ENCODE measurements around the gene LRCH3. TPM values are rescaled to one million over a fixed set of nuclear protein-coding genes. Genes with fewer than 3 reads are reported as not detected.

LRCH3 gene
- total and polyA plus RNA-seq, 2 of the 13 experiments (the other 11 are each of a cell fraction or from before 2014, with no cell fraction given) = 25.5 to 103 TPM

GRCh38 chr3:197791113-197791891, at the start of gene LRCH3 (continued):
- TF ChIP-seq ZBTB10 (CRISPR knock-in tag; IDR thresholded peaks at IDR 0.05; ENCODE audit: borderline replicate concordance) = peak; percentile 68; the same call in 1 of the 2 replicates
- no peak for TF ChIP-seq ZEB1 (IDR thresholded peaks at IDR 0.05; ENCODE audit: insufficient replicate concordance, low read depth)
- 0 out of 2 replicates have a peak, but pooled peaks have one; percentile 10 for TF ChIP-seq PBX2 (CRISPR knock-in tag; IDR thresholded peaks at IDR 0.05)
- peak; percentile 95; the same call in 1 of the 2 replicates for TF ChIP-seq MEIS1 (CRISPR knock-in tag; IDR thresholded peaks at IDR 0.05; ENCODE audit: borderline replicate concordance)
- peak; percentile 27; the same call in 1 of the 2 replicates for TF ChIP-seq TARDBP (CRISPR knock-in tag; IDR thresholded peaks at IDR 0.05)
- TF ChIP-seq PATZ1 (CRISPR knock-in tag; IDR thresholded peaks at IDR 0.05) = peak; percentile 76
- peak; percentile 76 for TF ChIP-seq ZNF274 (CRISPR knock-in tag; IDR thresholded peaks at IDR 0.05)
- TF ChIP-seq NR0B2 (CRISPR knock-in tag; IDR thresholded peaks at IDR 0.05) = peak; percentile 85
- TF ChIP-seq TBX2 (CRISPR knock-in tag; IDR thresholded peaks at IDR 0.05; ENCODE audit: borderline replicate concordance) = peak; percentile 81
- TF ChIP-seq ERF (CRISPR knock-in tag; IDR thresholded peaks at IDR 0.05) = peak; percentile 74
- TF ChIP-seq ETS1 (CRISPR knock-in tag; IDR thresholded peaks at IDR 0.05) = peak; percentile 70; the same call in 1 of the 2 replicates
- no peak for TF ChIP-seq TCF7 (IDR thresholded peaks at IDR 0.05; ENCODE audit: low read depth)
- peak; percentile 75 for TF ChIP-seq FOXO1 (CRISPR knock-in tag; IDR thresholded peaks at IDR 0.05)
- peak; percentile 96 for TF ChIP-seq BRD4 (CRISPR knock-in tag; IDR thresholded peaks at IDR 0.05)
- TF ChIP-seq ZMAT3 (CRISPR knock-in tag; conservative IDR thresholded peaks at IDR 0.05) = peak; percentile 33; the same call in 1 of the 2 replicates
- peak; percentile 98 for TF ChIP-seq UBTF (CRISPR knock-in tag; IDR thresholded peaks at IDR 0.05)
- TF ChIP-seq SIN3A (IDR thresholded peaks at IDR 0.05; ENCODE audit: borderline replicate concordance, low read depth, low read length) = peak; percentile 49; the same call in 1 of the 2 replicates
- 0 out of 2 replicates have a peak, but pooled peaks have one; percentile 47 for TF ChIP-seq ZNF605 (CRISPR knock-in tag; IDR thresholded peaks at IDR 0.05)
- no peak for TF ChIP-seq SNRNP70 (IDR thresholded peaks at IDR 0.05; ENCODE audit: low read depth, low read length)
